HG03097 (cell line): Measurements from ENCODE around the gene OR10D3.
"Not testable (repeated sequence)": the region's sequence is repeated elsewhere in the genome, so short reads cannot be mapped to it uniquely, and the experiment has no call there.

Experiments
- ATAC-seq: cut with Tn5 transposase; IDR thresholded peaks from one replicate; pipeline ENCODE4 v1.9.1; 2021; ENCODE audit not compliant: unreplicated experiment, low FRiP score

OR10D3 gene

DNA sequence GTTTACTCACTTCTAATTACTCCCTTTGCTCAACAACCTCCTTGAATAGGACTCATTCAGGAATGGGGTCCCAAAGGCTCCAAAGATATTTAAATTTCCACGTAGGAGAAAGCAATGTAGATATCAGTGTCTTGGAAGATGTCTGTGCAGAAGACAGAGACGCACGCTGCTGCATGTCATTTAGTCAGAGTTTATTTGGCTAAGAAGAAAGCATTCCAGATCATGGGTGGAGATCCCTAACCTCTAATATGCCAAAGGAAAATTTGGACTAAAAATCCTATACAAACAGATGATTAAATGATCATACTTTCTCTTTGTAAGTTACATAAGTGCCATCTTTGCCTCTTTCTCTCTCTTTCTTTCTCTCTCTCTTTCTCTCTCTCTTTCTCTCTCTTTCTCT, at the start of gene OR10D3:
Gene OR10D3 (plus strand): TSS at position 278 of the 400 bp plus-strand sequence. CDS start 1,925 bp downstream, outside the sequence.
- ATAC-seq, result no peak

DNA sequence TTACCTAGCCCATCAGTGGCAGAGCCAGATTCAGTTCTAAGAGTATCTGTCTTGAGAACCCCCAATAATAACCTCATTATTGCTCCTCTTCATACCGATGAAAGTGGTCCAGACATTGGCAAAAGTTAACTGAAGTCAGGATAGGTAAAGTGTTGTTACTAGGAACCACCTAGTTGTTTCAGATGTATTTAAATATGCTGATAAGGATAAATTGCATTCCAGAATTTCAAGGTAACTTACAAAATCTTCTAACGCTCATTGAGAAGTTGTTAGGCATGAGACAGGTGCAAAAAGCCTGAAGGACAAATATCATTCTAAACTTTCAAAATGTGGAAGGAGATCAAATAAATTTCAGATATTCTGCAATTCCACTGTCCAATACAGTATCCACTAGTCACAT, 40.1 kb upstream of the OR10D3 start:
- ATAC-seq, result no peak

GRCh38 chr11:124147951-124148350, 35.2 kb upstream of the OR10D3 start:
- ATAC-seq, result no peak

GRCh38 chr11:124150684-124151083, 32.5 kb upstream of the OR10D3 start:
- ATAC-seq, result no peak

DNA sequence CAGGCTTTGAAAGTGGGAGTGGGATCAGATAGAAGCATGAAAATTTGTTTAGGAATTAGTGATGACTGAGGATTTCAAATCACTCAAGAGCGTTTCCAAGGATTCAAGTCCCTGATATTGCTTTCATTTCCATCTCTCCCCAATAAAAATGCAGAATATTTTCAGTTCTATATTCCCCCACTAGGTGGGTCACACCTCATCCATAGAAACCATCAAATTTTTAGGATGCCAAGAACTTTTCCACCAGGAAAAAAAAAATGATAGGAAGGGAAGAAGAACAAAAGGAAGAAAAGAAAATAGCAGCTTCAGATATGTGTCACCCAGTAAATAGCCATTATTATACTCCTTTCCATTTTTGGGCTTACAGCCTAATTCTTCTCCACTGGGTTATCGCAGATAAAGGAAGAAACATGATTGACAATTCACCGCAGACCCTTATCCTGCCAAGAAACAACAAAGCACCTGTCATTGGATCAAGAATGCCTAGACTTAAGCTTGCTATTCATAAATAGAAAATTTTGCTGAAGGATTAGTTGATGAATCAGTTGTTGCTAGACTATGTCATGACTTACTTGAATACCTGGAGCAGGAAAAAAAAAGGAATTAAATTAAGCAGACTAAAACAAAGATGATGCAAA, 30.3 kb upstream of the OR10D3 start:
- ATAC-seq, result no peak

DNA sequence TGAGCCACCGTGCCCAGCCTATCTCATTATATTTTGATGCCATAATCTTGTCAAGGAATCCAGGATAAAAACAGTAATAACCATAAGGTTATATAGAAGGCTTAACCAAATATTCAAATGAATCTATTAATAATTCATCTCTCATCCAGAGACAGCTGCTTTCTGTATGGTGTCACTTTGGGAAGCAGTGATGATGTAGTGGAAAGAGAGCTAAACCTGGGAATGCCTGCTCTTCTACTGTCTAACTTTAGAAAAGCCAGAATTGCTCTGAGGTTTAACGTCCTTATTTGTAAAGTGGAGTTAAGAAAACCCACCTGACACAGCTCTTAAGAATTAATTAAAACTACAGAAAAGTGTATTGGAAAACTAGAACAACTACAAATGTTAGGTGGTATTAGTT, 29.3 kb upstream of the OR10D3 start:
- ATAC-seq, result no peak

DNA sequence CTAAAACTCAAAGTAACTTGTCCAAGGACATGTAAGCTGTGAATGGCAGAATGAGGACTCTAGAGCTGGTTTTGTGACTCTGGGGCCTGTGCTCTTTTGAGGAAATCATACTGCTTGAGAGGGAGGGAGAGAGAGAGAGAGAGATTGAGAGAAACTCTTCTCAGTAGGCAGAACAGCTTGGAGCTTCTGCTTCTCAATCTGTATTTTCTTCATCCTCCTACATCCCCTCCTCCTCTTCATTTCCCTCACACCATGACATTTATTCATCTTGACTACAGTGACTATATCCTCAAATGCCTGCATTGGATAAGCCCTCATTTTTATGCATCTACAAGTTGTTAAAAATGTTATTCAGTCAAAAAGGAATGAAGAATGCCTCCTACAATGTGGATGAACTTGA, 23.7 kb upstream of the OR10D3 start:
- no peak for ATAC-seq

DNA sequence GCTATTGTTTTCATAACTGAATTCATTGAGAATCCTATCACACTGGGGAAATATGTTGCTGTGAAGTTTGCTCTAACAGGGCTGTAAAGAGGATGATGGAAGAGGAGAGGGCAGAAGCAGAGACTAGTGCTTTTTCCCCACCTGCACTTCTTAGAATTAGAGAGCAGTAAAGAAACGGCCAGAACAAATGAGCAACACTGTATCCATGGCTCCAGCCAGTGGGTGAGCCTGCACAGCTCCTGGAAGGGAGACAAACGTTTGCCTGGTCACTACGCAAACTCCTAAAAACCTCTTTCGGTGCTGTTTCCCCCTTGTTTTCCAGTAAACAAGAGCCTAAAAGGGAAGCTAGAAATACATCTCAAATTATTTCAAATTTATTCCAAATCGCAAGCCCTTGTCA, 22.2 kb upstream of the OR10D3 start:
- no peak for ATAC-seq

- no peak for ATAC-seq
Measured at GRCh38 chr11:124167826-124168231, 15.3 kb upstream of the OR10D3 start.

DNA sequence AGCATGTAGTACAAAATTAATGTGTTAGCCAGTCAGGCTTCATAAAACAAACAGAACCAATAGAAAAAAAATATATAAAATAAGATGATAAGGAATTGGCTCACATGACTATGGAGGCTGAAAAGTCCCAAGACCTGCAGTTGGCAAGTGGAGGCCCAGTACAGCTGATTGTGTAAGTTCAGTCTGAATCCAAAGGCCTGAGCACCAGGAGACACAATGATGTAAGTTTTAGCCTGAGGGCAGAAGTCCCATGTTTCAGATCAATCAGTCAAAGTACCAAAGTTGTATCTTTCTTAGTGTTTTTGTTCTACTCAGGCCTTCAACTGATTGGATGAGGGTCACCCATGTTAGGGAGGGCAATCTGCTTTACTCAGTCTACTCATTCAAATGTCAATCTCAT, 14.3 kb upstream of the OR10D3 start:
- ATAC-seq, result no peak

GRCh38 chr11:124170315-124170714, 12.8 kb upstream of the OR10D3 start:
- not testable (repeated sequence) for ATAC-seq

- no peak for ATAC-seq
Measured at GRCh38 chr11:124170801-124171586, 12.2 kb upstream of the OR10D3 start.

DNA sequence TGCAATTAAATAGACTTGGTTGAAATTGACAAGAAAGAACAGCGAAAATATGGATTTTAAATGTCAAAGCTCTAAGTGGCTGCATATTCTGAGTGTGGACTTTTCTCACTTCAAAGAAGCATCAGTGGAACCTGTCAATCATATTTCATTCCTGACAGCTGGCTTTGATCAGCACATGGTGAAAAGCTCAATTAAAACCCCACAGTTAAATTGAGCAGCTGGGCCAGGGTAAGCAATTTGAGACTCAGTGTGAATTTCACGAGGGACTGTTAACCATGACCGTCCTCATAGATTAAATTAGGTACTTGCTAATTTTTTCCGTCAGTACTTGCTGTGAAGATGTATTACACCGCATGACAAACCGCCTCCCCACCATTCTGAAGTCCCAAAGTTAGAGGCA, 11.0 kb upstream of the OR10D3 start:
- no peak for ATAC-seq

- no peak for ATAC-seq
Measured at GRCh38 chr11:124172599-124172998, 10.5 kb upstream of the OR10D3 start.

GRCh38 chr11:124174001-124174583, 9.1 kb upstream of the OR10D3 start:
- ATAC-seq, result no peak

DNA sequence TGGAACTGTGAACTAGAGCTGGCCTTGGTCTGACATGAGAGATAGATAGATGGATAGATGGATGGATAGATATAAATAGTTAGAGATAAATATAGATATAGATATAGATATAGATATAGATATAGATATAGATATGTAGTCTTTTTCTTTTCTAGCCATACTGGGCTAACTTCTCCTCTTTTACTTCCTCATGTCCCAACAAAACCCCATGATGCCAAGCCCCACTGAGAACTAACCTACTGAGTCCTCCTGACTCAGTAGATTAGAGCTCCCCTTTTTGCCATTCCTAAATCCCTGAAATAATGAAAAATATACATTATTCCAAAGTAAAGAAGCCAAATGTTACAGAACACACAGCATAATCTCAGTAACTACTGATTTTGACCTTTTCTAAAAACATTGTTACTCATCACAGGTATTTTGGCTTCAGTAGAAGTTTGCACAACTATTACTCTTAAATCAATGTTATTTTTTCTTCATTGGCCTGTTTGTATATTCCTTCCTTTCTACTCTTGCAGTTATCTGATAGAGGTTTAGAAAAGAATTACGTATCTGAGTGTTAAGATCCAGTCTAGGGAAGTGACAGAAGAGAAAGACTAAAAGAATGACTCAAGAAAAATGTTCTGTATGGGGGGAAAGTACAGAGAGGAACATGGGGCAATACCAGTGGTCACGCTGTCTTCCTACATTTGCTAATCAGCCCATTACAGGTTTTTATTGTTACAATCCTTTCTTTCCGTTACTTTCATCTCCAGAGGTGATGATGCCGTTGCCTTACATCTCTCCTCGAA, 6.0 kb upstream of the OR10D3 start:
- no peak for ATAC-seq

GRCh38 chr11:124179310-124179709, 3.8 kb upstream of the OR10D3 start:
- ATAC-seq, result no peak

DNA sequence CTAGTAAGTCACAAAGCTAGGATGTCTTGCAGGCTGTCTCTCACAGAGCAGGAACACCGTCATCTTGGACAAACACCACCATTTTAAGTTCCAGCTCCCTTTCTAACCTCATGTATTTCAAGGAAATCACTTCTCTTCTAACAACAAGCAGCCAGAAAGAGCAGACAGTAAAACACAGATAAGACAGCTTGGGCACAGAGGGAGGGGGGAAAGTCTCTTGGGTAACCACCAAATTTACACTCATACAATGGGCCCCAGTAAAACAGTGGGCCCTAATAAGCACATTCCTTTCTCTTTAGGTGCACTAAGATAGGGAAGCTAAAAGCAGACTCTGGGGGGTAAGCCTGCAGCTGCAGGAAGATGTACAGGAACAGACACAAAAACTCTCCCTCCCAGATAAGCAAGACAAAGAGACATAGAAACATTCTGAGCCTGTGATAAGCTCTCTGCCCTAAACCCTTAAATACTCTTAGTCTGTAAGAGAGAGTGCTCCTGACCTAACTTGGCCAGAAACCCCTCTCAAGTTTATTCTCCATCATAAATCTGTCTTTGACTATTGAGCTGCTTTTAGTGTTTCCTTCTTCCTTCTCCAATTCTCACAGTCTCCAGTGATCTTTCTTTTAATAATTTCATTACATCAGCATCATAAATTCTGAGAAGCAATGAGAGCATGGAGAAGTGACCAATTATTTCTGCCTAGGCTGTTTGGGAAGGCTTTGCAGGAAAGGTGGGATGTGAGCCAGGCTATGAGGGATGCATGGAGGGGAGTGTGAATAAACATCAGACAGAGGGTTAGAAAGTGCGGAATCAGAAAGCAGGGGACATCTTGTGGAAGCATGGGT, 7.4 kb downstream of the OR10D3 start:
- no peak for ATAC-seq

DNA sequence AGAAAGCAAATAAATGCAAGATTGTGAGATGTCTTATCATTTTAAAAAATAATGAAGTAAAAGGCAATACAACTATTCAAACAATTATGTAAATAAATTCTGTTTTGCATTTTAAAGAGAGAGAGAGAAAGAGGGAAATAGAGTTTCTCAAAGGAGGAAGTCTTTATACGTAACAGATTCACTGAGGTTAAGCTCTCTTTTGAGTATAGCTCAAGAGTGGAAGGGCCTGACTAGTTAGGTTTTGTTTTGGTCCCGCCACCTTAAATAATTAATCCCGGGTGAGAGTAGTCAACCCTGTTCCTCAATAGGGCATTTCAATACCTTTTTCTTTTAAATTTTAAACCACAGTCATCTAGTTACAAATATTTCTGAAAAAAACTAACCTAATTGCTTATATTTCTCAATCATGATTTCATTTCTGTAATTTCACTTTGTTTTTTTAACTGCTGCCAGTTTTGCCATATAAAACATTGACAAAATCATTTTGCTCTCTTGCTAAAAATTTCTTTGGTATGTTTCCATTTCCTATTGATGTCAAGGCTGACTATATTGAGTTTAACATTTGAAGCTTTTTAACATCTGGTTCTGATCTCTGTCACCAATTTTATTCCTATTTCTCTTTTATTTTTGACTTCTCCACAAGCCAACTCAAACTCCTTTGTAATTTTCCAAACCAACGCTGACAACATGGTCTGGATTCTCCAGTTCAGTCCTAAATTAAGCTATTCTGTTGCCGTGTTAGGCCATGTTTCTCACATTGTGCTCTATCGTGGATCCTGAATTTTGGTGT, 10.3 kb downstream of the OR10D3 start:
- ATAC-seq, result peak; percentile 49
